ENCODE measurements around the gene DNAH1. TPM values are rescaled to one million over a fixed set of nuclear protein-coding genes. Genes with fewer than 3 reads are reported as not detected.

Gene DNAH1
- total RNA-seq, 1 experiment from 2014 or later = 5.5 TPM

DNA sequence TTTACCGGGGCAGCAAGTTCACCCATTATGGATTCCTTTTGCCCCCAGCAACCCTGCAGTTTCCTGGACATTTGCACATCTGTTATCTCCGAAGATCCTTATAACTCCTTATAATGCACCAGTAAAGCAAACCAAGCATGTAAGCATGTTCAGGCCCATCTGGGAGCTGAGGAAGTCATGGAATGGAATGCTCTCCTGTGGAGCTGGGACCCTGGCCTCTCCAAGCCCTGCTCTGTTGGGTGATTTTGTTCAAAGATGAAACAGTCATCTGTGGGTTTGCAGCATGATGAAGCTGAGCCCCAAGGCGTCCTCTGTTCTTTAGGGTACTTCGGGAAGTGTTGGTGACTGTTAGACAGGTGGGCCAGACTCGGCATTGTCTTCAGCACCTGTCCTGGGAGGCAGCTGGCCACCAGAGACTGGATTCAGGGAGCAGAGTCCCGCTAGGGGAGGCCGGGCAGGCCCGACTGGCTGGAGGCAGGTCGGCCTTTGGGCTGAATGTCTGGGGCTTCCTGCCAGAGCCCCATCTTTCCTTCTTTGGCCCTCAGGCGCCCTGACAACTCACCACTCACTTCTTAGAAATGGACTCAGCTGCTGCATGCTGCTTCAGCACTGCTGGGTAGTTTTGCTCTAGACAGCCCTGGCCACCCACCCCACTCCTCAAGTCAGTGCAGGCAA, 3.9 kb downstream of the DNAH1 start:
- DNase-seq (ENCODE audit: low read depth, low spot score) (no peak), ATAC-seq (no peak)
- Histone ChIP-seq H3K9me3 (ENCODE audit: control insufficient read depth in 1 of 2, insufficient read depth in 1 of 2, low read depth in 1 of 2, low read length in 2 of 2) (no peaks in the 10 kb centered on the region), H3K4me3 (replicated peaks in 1 of 2; ENCODE audit: low read depth in 1 of 2, low read length in 2 of 2) (no peak overlapping the region), H3K27me3 (ENCODE audit: insufficient read depth, low read length) (no peaks in the 10 kb centered on the region), H3K4me1 (ENCODE audit: control insufficient read depth in 1 of 2, insufficient read depth in 2 of 2, low read length in 2 of 2) (peaks cover 0 to 3% of the 10 kb centered on the region in 2 experiments; a peak in 1 of 4 replicates), H3K4me2 (ENCODE audit: low read length) (no peak overlapping the region), H2AFZ (ENCODE audit: low read depth, low read length, poor library complexity, severe bottlenecking) (no peak overlapping the region), H3K9me2 (ENCODE audit: insufficient read depth) (no peaks in the 10 kb centered on the region), H3K27ac (ENCODE audit: low read depth, low read length) (no peak overlapping the region), H3K9ac (ENCODE audit: low read length) (no peak overlapping the region), H3K79me2 (ENCODE audit: insufficient read depth, low read length) (no peaks in the 10 kb centered on the region), H4K20me1 (ENCODE audit: insufficient read depth) (no peaks in the 10 kb centered on the region), H3K36me3 (ENCODE audit: control insufficient read depth in 1 of 2, insufficient read depth in 2 of 2, low read length in 2 of 2) (no peaks in the 10 kb centered on the region)
- BruUV-seq (replicated peaks) = no TSS peak
- ChIA-PET POLR2A (no interaction called here), RAD21 (ENCODE audit: low non-redundant PET in 1 of 2, low total read pairs in 2 of 2, uncharacterized antibody in 2 of 2, unreplicated experiment in 2 of 2) (no interaction called here), CTCF (interaction anchor here (0.9 kb wide), 1 partner anchor 19 kb away, joined by 5 read pairs; no protein-coding TSS in a partner anchor)
- no peak for TF ChIP-seq CBX3 (IDR thresholded peaks at IDR 0.05; ENCODE audit: low read depth)
- intact Hi-C loops (cut with micrococcal nuclease) = no loop called here

DNA sequence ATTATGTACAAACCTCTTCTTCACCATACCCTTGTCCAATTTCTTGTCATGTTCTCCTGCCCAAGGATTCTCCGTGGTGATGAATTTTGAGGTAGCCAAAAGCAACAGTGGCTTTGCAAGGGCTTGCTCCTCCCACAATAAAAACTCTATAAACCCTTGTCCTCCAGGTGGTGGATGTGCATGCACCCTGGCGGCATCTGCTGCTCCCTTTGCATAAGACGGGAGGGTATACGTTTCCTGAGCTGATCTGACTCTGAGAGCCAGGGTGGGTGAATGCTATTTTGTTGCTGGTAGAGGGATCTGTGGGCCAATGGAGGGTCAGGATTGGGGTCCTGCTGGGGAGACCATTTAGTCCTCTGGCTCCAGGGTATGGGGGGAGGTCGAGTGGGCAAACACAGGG, 5.4 kb downstream of the DNAH1 start:
- BruUV-seq (replicated peaks) = no TSS peak
- ChIA-PET CTCF (no interaction called here), POLR2A (no interaction called here), RAD21 (ENCODE audit: low non-redundant PET in 1 of 2, low total read pairs in 2 of 2, uncharacterized antibody in 2 of 2, unreplicated experiment in 2 of 2) (no interaction called here)
- Histone ChIP-seq H3K36me3 (ENCODE audit: control insufficient read depth in 1 of 2, insufficient read depth in 2 of 2, low read length in 2 of 2) (no peaks in the 10 kb centered on the region), H2AFZ (ENCODE audit: low read depth, low read length, poor library complexity, severe bottlenecking) (no peak overlapping the region), H3K9ac (ENCODE audit: low read length) (no peak overlapping the region), H3K9me3 (ENCODE audit: control insufficient read depth in 1 of 2, insufficient read depth in 1 of 2, low read depth in 1 of 2, low read length in 2 of 2) (no peaks in the 10 kb centered on the region), H3K4me3 (replicated peaks in 1 of 2; ENCODE audit: low read depth in 1 of 2, low read length in 2 of 2) (no peak overlapping the region), H3K4me2 (ENCODE audit: low read length) (no peak overlapping the region), H3K9me2 (ENCODE audit: insufficient read depth) (no peaks in the 10 kb centered on the region), H3K27me3 (ENCODE audit: insufficient read depth, low read length) (no peaks in the 10 kb centered on the region), H3K27ac (ENCODE audit: low read depth, low read length) (no peak overlapping the region), H4K20me1 (ENCODE audit: insufficient read depth) (no peaks in the 10 kb centered on the region), H3K79me2 (ENCODE audit: insufficient read depth, low read length) (no peaks in the 10 kb centered on the region), H3K4me1 (ENCODE audit: control insufficient read depth in 1 of 2, insufficient read depth in 2 of 2, low read length in 2 of 2) (peaks cover 0 to 3% of the 10 kb centered on the region in 2 experiments; a peak in 1 of 4 replicates)
- TF ChIP-seq ZBTB33 (IDR thresholded peaks at IDR 0.05; ENCODE audit: extremely low read depth, insufficient replicate concordance, low read length) (no peak), POLR2AphosphoS5 (IDR thresholded peaks at IDR 0.05; ENCODE audit: low read depth, low read length) (no peak), ATF3 (IDR thresholded peaks at IDR 0.05) (no peak), TCF7L2 (IDR thresholded peaks at IDR 0.05; ENCODE audit: borderline replicate concordance, extremely low read depth, insufficient read depth, insufficient read length) (no peak), EZH2phosphoT487 (IDR thresholded peaks at IDR 0.05; ENCODE audit: borderline replicate concordance) (no peak), CBX3 (IDR thresholded peaks at IDR 0.05; ENCODE audit: low read depth) (no peak), SIN3A (IDR thresholded peaks at IDR 0.05; ENCODE audit: low read depth) (no peak), FOSL1 (IDR thresholded peaks at IDR 0.05; ENCODE audit: low read depth) (no peak), ZNF274 (IDR thresholded peaks at IDR 0.05; ENCODE audit: low read depth, low read length) (no peak), POLR2A (IDR thresholded peaks at IDR 0.05; ENCODE audit: borderline replicate concordance, extremely low read depth, insufficient read depth, insufficient read length) (no peak), SRF (IDR thresholded peaks at IDR 0.05; ENCODE audit: low read depth) (no peak), ZFX (IDR thresholded peaks at IDR 0.05) (no peak), ELF1 (IDR thresholded peaks at IDR 0.05; ENCODE audit: borderline replicate concordance, low read depth) (no peak), RAD21 (IDR thresholded peaks at IDR 0.05; ENCODE audit: low read depth) (no peak), EGR1 (IDR thresholded peaks at IDR 0.05; ENCODE audit: low read depth) (no peak)
- DNase-seq (ENCODE audit: low read depth, low spot score) (no peak), ATAC-seq (no peak)
- intact Hi-C loops (cut with micrococcal nuclease) = no loop called here
